Ovary (tissue), 9 donors: ENCODE measurements around the gene ZNF750. TPM values are rescaled to one million over a fixed set of nuclear protein-coding genes. Genes with fewer than 3 reads are reported as not detected.

Experiments
- DNase-seq, 5 donors: peaks; one replicate each; pipeline ENCODE4 v3.0.0-alpha.2; 2019 to 2020
- H3K27ac ChIP-seq, 2 donors: fragments of 200-600 bp; one replicate each; pipeline versions ENCODE4 v1.5.1 to v1.8.0; 2019 to 2022
- H3K27me3 ChIP-seq: fragments of 200-600 bp; one replicate; pipeline ENCODE4 v1.8.0; 2022
- H3K36me3 ChIP-seq: fragments of 200-600 bp; sonication (generic); one replicate; pipeline ENCODE4 v1.5.1; 2019
- H3K4me1 ChIP-seq: one replicate; pipeline ENCODE4 v1.8.1; 2013; ENCODE audit warnings: mild to moderate bottlenecking, moderate library complexity; ENCODE audit not compliant: insufficient read depth
- H3K4me3 ChIP-seq: fragments of 200-600 bp; sonication (generic); one replicate; pipeline ENCODE4 v1.5.1; 2017
- H3K9me3 ChIP-seq, 2 donors: fragments of 200-600 bp in 1 of 2; sonication (generic) in 1 of 2; one replicate each; pipeline versions ENCODE4 v1.5.1 to v1.8.1; 2013 to 2019; ENCODE audit warnings: mild to moderate bottlenecking in 1 of 2, moderate library complexity in 1 of 2
- CTCF ChIP-seq, 3 donors: fragments of 450-650 bp in 2 of 3; fragments of 200-600 bp in 1 of 3; IDR thresholded peaks; one replicate each; pipeline versions ENCODE4 v1.5.1 to v1.8.0; 2016 to 2022; ENCODE audit warnings: antibody characterized with exemption in 3 of 3, mild to moderate bottlenecking in 1 of 3
- EP300 ChIP-seq: sonication (generic); formaldehyde crosslinking; IDR thresholded peaks from one replicate; pipeline ENCODE4 v1.6.1; 2017; ENCODE audit warnings: antibody characterized with exemption
- POLR2A ChIP-seq: fragments of 450-650 bp; IDR thresholded peaks from one replicate; pipeline ENCODE4 v1.6.1; 2017; ENCODE audit warnings: antibody characterized with exemption, mild to moderate bottlenecking, moderate library complexity
- WGBS, 3 donors: extraction: QIAGEN DNeasy Blood & Tissue Kit in 1 of 3; methylation state at CpG; one replicate each; pipeline versions ENCODE4 v1.1.5 to v1.1.7; 2013 to 2017; 5-methylcytosine and 5-hydroxymethylcytosine counted together
- intact Hi-C, 4 donors: fragments of 100-400 bp; cut with DNase I; formaldehyde crosslinking; loops; one replicate each; pipeline versions ENCODE4 v1.11.0 to v1.15.1; 2022 to 2023
- polyA plus RNA-seq, 2 donors: library from polyadenylated mRNA; stranded (reverse); fragments of 200-250 nt in 1 of 2; fragments of 350-450 nt in 1 of 2; fragmentation: Illumina TruSeq in 1 of 2; extraction: RNeasy Lipid Tissue Mini Kit (QIAGEN cat#74804) in 1 of 2; gene quantifications; one replicate each; pipeline ENCODE4 v1.2.3, GENCODE V29; 2013 to 2014
- total RNA-seq, 7 donors: library from RNA; depleted of rRNA in 2 of 7; stranded (reverse); fragments of >200 nt in 2 of 7; fragmentation: NEBNext Ultra II Directional in 3 of 7; extraction: Animal tissue kit (Norgen Biotek cat#: 25700) in 3 of 7; gene quantifications; one replicate each; pipeline versions ENCODE4 v1.1.0 to v1.2.4, GENCODE V29; 2016 to 2023
- donor health status: DM: no; HTN: no; CAD: no; lungs with moderate emphysema.
- donor health status: DM: no; HTN: no; CAD: no.
- donor health status: Bipolar disorder and iron deficiency.
- donor health status: DM: yes; HTN: yes; CAD: no.
- donor health status: DM: no; HTN: no; CAD: no.
- donor health status: DM: yes; HTN: yes; CAD: no.

Gene ZNF750
- total and polyA plus RNA-seq, 9 donors: 0.02 TPM; not detected in 8

GRCh38 chr17:82814834-82815233 lies 25.0 kb downstream of the ZNF750 start:
- H3K4me3 ChIP-seq: no peak overlapping the region
- TF ChIP-seq EP300 (no peak), POLR2A (no peak), CTCF (IDR thresholded peaks at IDR 0.05) (no peak)
- DNase-seq: peak in 1 of 5 donors; percentile 7
- no peaks in the 10 kb centered on the region for H3K27me3 ChIP-seq
- no peaks in the 10 kb centered on the region for H3K36me3 ChIP-seq
- no peak overlapping the region for H3K27ac ChIP-seq
- intact Hi-C loops: no loop called here
- WGBS, 3 donors: 94 to 96% (median 96%) methylated on average over 20 of the region's 20 CpGs
- H3K4me1 ChIP-seq: no peaks in the 10 kb centered on the region
- H3K9me3 ChIP-seq: no peaks in the 10 kb centered on the region

GRCh38 chr17:82813299-82814051 lies 26.3 kb downstream of the ZNF750 start:
- no peak for TF ChIP-seq EP300
- TF ChIP-seq CTCF (IDR thresholded peaks at IDR 0.05): no peak
- no peak for TF ChIP-seq POLR2A
- intact Hi-C loops: no loop called here
- H3K27ac ChIP-seq: no peak overlapping the region
- no peaks in the 10 kb centered on the region for H3K36me3 ChIP-seq
- DNase-seq: peak in 1 of 5 donors; percentile 13
- no peak overlapping the region for H3K4me3 ChIP-seq
- WGBS, 3 donors: 90 to 93% (median 92%) methylated on average over 23 of the region's 23 CpGs
- no peaks in the 10 kb centered on the region for H3K27me3 ChIP-seq
- H3K9me3 ChIP-seq: no peaks in the 10 kb centered on the region
- H3K4me1 ChIP-seq: no peaks in the 10 kb centered on the region

- DNase-seq: peak in 1 of 5 donors; percentile 6
- Histone ChIP-seq H3K27ac (no peak overlapping the region), H3K36me3 (no peaks in the 10 kb centered on the region), H3K9me3 (no peaks in the 10 kb centered on the region), H3K27me3 (no peaks in the 10 kb centered on the region), H3K4me1 (no peaks in the 10 kb centered on the region), H3K4me3 (no peak overlapping the region)
- intact Hi-C loops: no loop called here
- TF ChIP-seq EP300 (no peak), POLR2A (no peak), CTCF (IDR thresholded peaks at IDR 0.05) (no peak)
- WGBS, 3 donors: 95 to 97% (median 96%) methylated on average over 17 of the region's 17 CpGs
Observed at GRCh38 chr17:82812601-82813000, 27.2 kb downstream of the ZNF750 start.

- 86 to 95% (median 89%) methylated on average over 15 of the region's 15 CpGs for WGBS, 3 donors
- intact Hi-C loops: no loop called here
- Histone ChIP-seq H3K36me3 (no peaks in the 10 kb centered on the region), H3K27ac (no peak overlapping the region), H3K9me3 (no peaks in the 10 kb centered on the region), H3K4me3 (no peak overlapping the region), H3K27me3 (no peaks in the 10 kb centered on the region), H3K4me1 (no peaks in the 10 kb centered on the region)
- no peak for TF ChIP-seq EP300
- TF ChIP-seq POLR2A: no peak
- TF ChIP-seq CTCF (IDR thresholded peaks at IDR 0.05): no peak
- peak in 1 of 5 donors; percentile 12 for DNase-seq
Observed at GRCh38 chr17:82812058-82812457, 27.8 kb downstream of the ZNF750 start.
